GM23248 (cell line): ENCODE results near the gene RC3H2. TPM values are rescaled to one million over a fixed set of nuclear protein-coding genes. Genes with fewer than 3 reads are reported as not detected.
"Not testable (repeated sequence)": the region's sequence is repeated elsewhere in the genome, so short reads cannot be mapped to it uniquely, and the experiment has no call there.

ENCODE experiments used
- DNase-seq: peaks from one replicate; pipeline ENCODE4 v3.0.0-alpha.2; 2015
- H2AFZ ChIP-seq: fragments of 200-600 bp; sonication (generic); 2 replicates; pipeline ENCODE4 v1.6.1; 2016; ENCODE audit warnings: antibody characterized with exemption
- H3F3A ChIP-seq: fragments of 200-600 bp; sonication (generic); 2 replicates; pipeline ENCODE4 v1.6.1; 2016; ENCODE audit warnings: mild to moderate bottlenecking, antibody characterized with exemption, mixed run types; ENCODE audit not compliant: insufficient read depth
- H3K27ac ChIP-seq: fragments of 200-600 bp; sonication (generic); 2 replicates; pipeline ENCODE4 v1.5.1; 2016; ENCODE audit warnings: mild to moderate bottlenecking
- H3K27me3 ChIP-seq: fragments of 200-600 bp; sonication (generic); replicated peaks from 2 replicates; pipeline ENCODE4 v1.6.1; 2016; ENCODE audit warnings: mild to moderate bottlenecking; ENCODE audit not compliant: insufficient read depth
- H3K36me3 ChIP-seq: fragments of 200-600 bp; sonication (generic); 2 replicates; pipeline ENCODE4 v1.6.1; 2016; ENCODE audit warnings: low read depth, mild to moderate bottlenecking
- H3K4me1 ChIP-seq: fragments of 200-600 bp; sonication (generic); 2 replicates; pipeline ENCODE4 v1.6.1; 2016; ENCODE audit warnings: mild to moderate bottlenecking; ENCODE audit not compliant: insufficient read depth
- H3K4me2 ChIP-seq: fragments of 200-600 bp; sonication (generic); one replicate; pipeline ENCODE4 v1.6.1; 2016; ENCODE audit warnings: mild to moderate bottlenecking; ENCODE audit not compliant: unreplicated experiment
- H3K4me3 ChIP-seq: fragments of 200-600 bp; sonication (generic); 2 replicates; pipeline ENCODE4 v1.5.1; 2016; ENCODE audit warnings: mild to moderate bottlenecking
- H3K79me2 ChIP-seq: fragments of 200-600 bp; sonication (generic); 2 replicates; pipeline ENCODE4 v1.6.1; 2016; ENCODE audit warnings: mild to moderate bottlenecking; ENCODE audit not compliant: insufficient read depth
- H3K9ac ChIP-seq: fragments of 200-600 bp; sonication (generic); 2 replicates; pipeline ENCODE4 v1.6.1; 2016; ENCODE audit warnings: mild to moderate bottlenecking
- H3K9me2 ChIP-seq: fragments of 200-600 bp; sonication (generic); 2 replicates; pipeline ENCODE4 v1.6.1; 2016; ENCODE audit warnings: mixed run types, mild to moderate bottlenecking, moderate library complexity; ENCODE audit not compliant: insufficient read depth
- H3K9me3 ChIP-seq: fragments of 200-600 bp; sonication (generic); one replicate; pipeline ENCODE4 v1.6.1; 2017; ENCODE audit warnings: low read depth
- H4K20me1 ChIP-seq: fragments of 200-600 bp; sonication (generic); 2 replicates; pipeline ENCODE4 v1.6.0; 2016; ENCODE audit not compliant: insufficient read depth
- EZH2 ChIP-seq: fragments of 200-600 bp; sonication (generic); IDR thresholded peaks from 2 replicates; pipeline ENCODE4 v1.6.1; 2018; ENCODE audit warnings: antibody characterized with exemption, mild to moderate bottlenecking; ENCODE audit not compliant: insufficient read depth, poor library complexity, severe bottlenecking
- EZH2phosphoT487 ChIP-seq: fragments of 200-600 bp; sonication (generic); IDR thresholded peaks from 2 replicates; pipeline ENCODE4 v1.6.1; 2018; ENCODE audit warnings: antibody characterized with exemption, moderate library complexity, mild to moderate bottlenecking, low read depth; ENCODE audit not compliant: insufficient read depth
- WGBS, 2 experiments: methylation state at CpG; one replicate each; pipeline ENCODE4 v1.1.6; 2015 to 2017; ENCODE audit warnings: low lambda C conversion rate in 2 of 2, low coverage in 1 of 2; ENCODE audit errors: missing lambda C conversion rate in 2 of 2; 5-methylcytosine and 5-hydroxymethylcytosine counted together
- in situ Hi-C: fragments of 300-500 bp; cut with MboI; formaldehyde crosslinking; loops from 2 replicates; pipeline ENCODE4 v1.15.0; 2020
- polyA plus RNA-seq: library from polyadenylated mRNA; unstranded; fragments of >200 nt; fragmentation: Nextera tagmentation; extraction: Ambion mirVana; gene quantifications from 2 replicates; pipeline ENCODE4 v1.2.1, GENCODE V29; 2016
- total RNA-seq: library from RNA; depleted of rRNA; stranded (reverse); fragments of >200 nt; shearing (Covaris generic); gene quantifications from 2 replicates; pipeline ENCODE4 v1.2.3, GENCODE V29; 2014

Gene RC3H2
- total and polyA plus RNA-seq, 2 experiments from 2014 or later: 22.1 to 26.8 TPM

GRCh38 chr9:122815544-122815943 lies 89.6 kb downstream of the RC3H2 start:
- no peaks in the 10 kb centered on the region for H4K20me1 ChIP-seq
- H3K27ac ChIP-seq: no peak overlapping the region
- peaks cover 7% of the 10 kb centered on the region; the same call in 1 of the 2 replicates for H3K4me1 ChIP-seq
- H3K9me2 ChIP-seq: no peaks in the 10 kb centered on the region
- H2AFZ ChIP-seq: no peak overlapping the region
- no peak overlapping the region for H3K4me3 ChIP-seq
- H3K4me2 ChIP-seq: no peak overlapping the region
- no peak for DNase-seq
- H3K36me3 ChIP-seq: peaks cover 6% of the 10 kb centered on the region; the same call in 1 of the 2 replicates
- no peaks in the 10 kb centered on the region for H3K27me3 ChIP-seq
- H3K9me3 ChIP-seq: no peaks in the 10 kb centered on the region
- no peaks in the 10 kb centered on the region; the same call in 1 of the 2 replicates for H3F3A ChIP-seq
- in situ Hi-C loops: loop anchor here (25.0 kb wide), 1 partner anchor 453 kb away; the partner anchor contains the start of gene PTGS1
- H3K79me2 ChIP-seq: no peaks in the 10 kb centered on the region
- H3K9ac ChIP-seq: no peak overlapping the region
- TF ChIP-seq EZH2phosphoT487: no peak

- H3K4me3 ChIP-seq: no peak overlapping the region
- no peaks in the 10 kb centered on the region for H3K27me3 ChIP-seq
- no peaks in the 10 kb centered on the region for H3K79me2 ChIP-seq
- no peaks in the 10 kb centered on the region for H3K9me2 ChIP-seq
- H2AFZ ChIP-seq: no peak overlapping the region
- in situ Hi-C loops: loop anchor here (5.0 to 25.0 kb wide), 2 partner anchors 347 to 452 kb away; partner anchors contain the start of gene PTGS1
- no peaks in the 10 kb centered on the region for H4K20me1 ChIP-seq
- H3K27ac ChIP-seq: no peak overlapping the region
- 69 to 71% methylated on average over 6 of the region's 6 CpGs for WGBS, 2 experiments
- no peak for TF ChIP-seq EZH2
- no peak for TF ChIP-seq EZH2phosphoT487
- no peak overlapping the region for H3K9ac ChIP-seq
- no peaks in the 10 kb centered on the region for H3K9me3 ChIP-seq
- peaks cover 5% of the 10 kb centered on the region; the same call in 1 of the 2 replicates for H3K4me1 ChIP-seq
- H3K4me2 ChIP-seq: no peak overlapping the region
- H3F3A ChIP-seq: no peaks in the 10 kb centered on the region; the same call in 1 of the 2 replicates
- H3K36me3 ChIP-seq: no peaks in the 10 kb centered on the region
- no peak for DNase-seq
Measured at GRCh38 chr9:122814545-122814944, 90.6 kb downstream of the RC3H2 start.

- Histone ChIP-seq H3K79me2 (no peaks in the 10 kb centered on the region), H3K27ac (no peak overlapping the region), H3K4me2 (no peak overlapping the region), H3K9me2 (no peaks in the 10 kb centered on the region), H3F3A (no peaks in the 10 kb centered on the region; the same call in none of the 2 replicates), H3K9ac (no peak overlapping the region), H3K27me3 (no peaks in the 10 kb centered on the region), H2AFZ (no peak overlapping the region), H3K4me3 (no peak overlapping the region), H3K9me3 (no peaks in the 10 kb centered on the region), H3K36me3 (no peaks in the 10 kb centered on the region), H3K4me1 (peaks cover 7% of the 10 kb centered on the region; the same call in 1 of the 2 replicates), H4K20me1 (no peaks in the 10 kb centered on the region)
- 63 to 65% methylated on average over 4 of the region's 4 CpGs for WGBS, 2 experiments
- DNase-seq: peak; percentile 28
- in situ Hi-C loops: loop anchor here (5.0 to 25.0 kb wide), 2 partner anchors 345 to 450 kb away; partner anchors contain the start of gene PTGS1
- TF ChIP-seq EZH2 (no peak), EZH2phosphoT487 (no peak)
Measured at GRCh38 chr9:122812736-122813135, 92.4 kb downstream of the RC3H2 start.

- no peak overlapping the region for H3K9ac ChIP-seq
- H3K79me2 ChIP-seq: no peaks in the 10 kb centered on the region
- WGBS, 2 experiments: 1% methylated on average over 8 of the region's 8 CpGs
- H3K4me3 ChIP-seq: no peak overlapping the region
- H3K4me2 ChIP-seq: no peak overlapping the region
- H2AFZ ChIP-seq: no peak overlapping the region
- no peak overlapping the region for H3K27ac ChIP-seq
- no peaks in the 10 kb centered on the region for H3K27me3 ChIP-seq
- no peaks in the 10 kb centered on the region for H3K9me3 ChIP-seq
- TF ChIP-seq EZH2 (no peak), EZH2phosphoT487 (no peak)
- H3K36me3 ChIP-seq: no peaks in the 10 kb centered on the region
- H3K4me1 ChIP-seq: peaks cover 7% of the 10 kb centered on the region; the same call in 1 of the 2 replicates
- in situ Hi-C loops: loop anchor here (5.0 to 25.0 kb wide), 2 partner anchors 343 to 448 kb away; partner anchors contain the start of gene PTGS1
- DNase-seq: peak; percentile 79
- no peaks in the 10 kb centered on the region for H3K9me2 ChIP-seq
- no peaks in the 10 kb centered on the region; the same call in none of the 2 replicates for H3F3A ChIP-seq
- no peaks in the 10 kb centered on the region for H4K20me1 ChIP-seq
Measured at GRCh38 chr9:122810306-122810946, 94.7 kb downstream of the RC3H2 start.

- not testable (repeated sequence) for H3K79me2 ChIP-seq, H3K4me2 ChIP-seq, H2AFZ ChIP-seq, H3K36me3 ChIP-seq, H3K4me3 ChIP-seq, H3K9me2 ChIP-seq, DNase-seq, H3K27ac ChIP-seq, H3F3A ChIP-seq, H3K27me3 ChIP-seq, H3K4me1 ChIP-seq, H3K9me3 ChIP-seq, H3K9ac ChIP-seq, H4K20me1 ChIP-seq
- 78 to 84% methylated on average over 7 of the region's 7 CpGs for WGBS, 2 experiments
- in situ Hi-C loops: loop anchor here (25.0 kb wide), 1 partner anchor 447 kb away; the partner anchor contains the start of gene PTGS1
Measured at GRCh38 chr9:122809261-122809660, 95.9 kb downstream of the RC3H2 start.
